T-helper 1 cell treated with Interleukin-12 subunit alpha and Interleukin-12 subunit beta and Interleukin-4 antibody, amounts not matched to agents 30 ng/mL and 1 ng/mL, for 36 hours (primary cell): ENCODE results near the gene DHRS2. TPM values are rescaled to one million over a fixed set of nuclear protein-coding genes. Genes with fewer than 3 reads are reported as not detected.

ENCODE experiments used
- intact Hi-C: fragments of 100-400 bp; cut with micrococcal nuclease; formaldehyde crosslinking; loops from one replicate; pipeline ENCODE4 v1.15.1; 2024
- total RNA-seq: library from RNA; stranded (reverse); gene quantifications from 2 replicates; pipeline ENCODE4 v1.2.3, GENCODE V29; 2022

Gene DHRS2
- total RNA-seq, 1 donor from 2014 or later: 4.2 TPM

GRCh38 chr14:23612354-23612732, 23.8 kb upstream of the DHRS2 start:
- intact Hi-C loops: no loop called here

GRCh38 chr14:23612802-23613201, 23.4 kb upstream of the DHRS2 start:
- intact Hi-C loops: no loop called here

DNA sequence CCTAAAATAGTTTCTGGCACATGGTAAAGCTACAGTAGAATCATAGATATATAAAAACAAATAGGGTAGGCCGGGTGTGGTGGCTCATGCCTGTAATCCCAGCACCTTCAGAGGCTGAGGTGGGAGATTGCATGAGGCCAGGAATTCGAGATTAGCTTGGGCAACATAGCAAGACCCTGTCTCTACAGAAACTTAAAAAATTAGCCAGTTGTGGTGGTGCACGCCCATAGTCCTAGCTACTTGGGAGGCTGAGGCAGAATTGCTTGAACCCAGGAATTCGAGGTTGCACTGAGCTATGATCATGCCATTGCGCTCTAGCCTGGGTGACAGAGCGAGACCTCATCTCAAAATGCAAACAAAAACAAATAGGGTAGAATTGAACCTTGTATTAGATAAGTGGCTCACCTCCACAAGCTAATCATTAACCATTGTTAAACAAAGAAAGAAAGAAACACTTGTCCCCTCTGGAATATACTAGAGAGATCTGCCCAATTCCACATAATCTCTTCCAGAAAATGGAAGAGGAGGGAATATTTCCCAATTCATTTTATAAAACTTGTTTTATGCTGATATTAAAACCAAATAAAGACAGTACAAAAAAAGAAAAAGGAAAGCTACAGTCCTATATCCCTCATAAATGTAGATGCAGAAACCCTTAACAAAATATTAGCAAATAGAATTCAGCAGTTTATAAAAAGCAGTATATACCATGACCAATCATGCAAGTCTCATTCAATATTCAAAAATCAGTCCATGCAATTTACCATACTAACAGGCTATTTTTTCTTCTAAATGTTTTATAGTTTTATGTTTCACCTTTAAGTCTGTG, 22.7 kb upstream of the DHRS2 start:
- intact Hi-C loops: no loop called here

DNA sequence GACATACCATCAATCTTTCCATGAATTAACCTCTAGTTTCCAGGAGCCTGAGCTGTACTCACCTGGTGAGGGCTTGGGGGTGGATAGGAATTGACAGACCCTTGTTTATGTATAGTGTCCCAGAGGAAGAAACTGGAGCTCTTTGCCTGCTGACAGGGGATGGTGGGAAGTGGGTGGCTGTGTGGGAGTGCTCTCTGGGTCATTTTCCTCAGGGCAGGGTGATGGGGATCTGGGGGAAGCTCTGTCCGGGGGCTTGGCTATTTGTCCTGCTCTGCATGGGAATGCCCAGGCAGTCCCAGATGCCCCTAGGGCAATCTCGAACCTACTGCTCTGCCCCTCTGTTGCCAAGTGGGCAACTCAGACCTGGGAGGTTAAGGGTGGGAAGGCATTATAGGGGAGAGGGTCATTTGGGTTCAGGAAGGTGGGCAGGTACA, 21.8 kb upstream of the DHRS2 start:
- intact Hi-C loops: no loop called here

- intact Hi-C loops: no loop called here
Observed at GRCh38 chr14:23615856-23616255, 20.3 kb upstream of the DHRS2 start.

DNA sequence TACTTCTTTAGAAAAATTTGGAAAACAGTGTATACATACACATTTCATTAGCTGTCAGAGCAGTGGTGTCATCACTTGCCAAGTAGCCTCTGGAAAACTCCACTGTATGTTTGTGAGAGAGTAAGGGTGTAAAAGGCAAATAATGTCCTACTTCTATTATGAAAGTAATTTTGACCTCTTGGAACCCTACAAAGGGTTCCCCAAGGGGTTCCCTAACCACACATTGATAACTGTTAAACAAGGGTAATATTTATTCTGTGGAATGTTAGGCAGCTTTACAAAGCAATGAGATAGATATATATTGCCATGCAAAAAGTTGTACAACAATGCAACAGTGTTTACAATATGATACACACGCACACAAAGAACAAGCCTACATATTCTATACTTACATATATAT, 18.6 kb upstream of the DHRS2 start:
- intact Hi-C loops: no loop called here

- intact Hi-C loops: no loop called here
Observed at GRCh38 chr14:23618415-23618988, 17.7 kb upstream of the DHRS2 start.

DNA sequence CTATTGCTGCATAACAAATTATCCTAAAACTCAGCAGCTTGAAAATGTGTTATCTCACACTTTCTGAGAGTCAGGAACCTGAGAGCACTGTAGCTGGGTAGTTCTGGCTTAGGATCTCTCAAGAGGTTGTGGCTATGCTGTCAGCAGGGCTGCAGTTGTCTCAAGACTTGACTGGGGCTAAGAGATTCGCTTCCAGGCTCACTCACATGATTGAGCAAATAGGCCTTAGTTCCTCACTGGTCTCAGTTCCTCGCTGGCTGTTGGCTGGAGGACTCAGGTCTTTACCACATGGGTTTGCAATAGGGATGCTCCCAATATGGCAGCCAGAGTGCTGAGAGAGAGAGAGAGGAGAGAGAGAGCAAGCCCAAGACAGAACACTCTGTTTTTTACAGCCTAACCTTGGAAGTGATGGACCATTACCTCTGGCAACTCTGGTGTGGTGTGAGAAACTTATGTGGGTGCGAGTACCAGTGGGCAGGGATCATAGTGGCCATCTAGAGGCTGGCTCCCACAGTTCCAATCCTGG, 15.9 kb upstream of the DHRS2 start:
- intact Hi-C loops: no loop called here

DNA sequence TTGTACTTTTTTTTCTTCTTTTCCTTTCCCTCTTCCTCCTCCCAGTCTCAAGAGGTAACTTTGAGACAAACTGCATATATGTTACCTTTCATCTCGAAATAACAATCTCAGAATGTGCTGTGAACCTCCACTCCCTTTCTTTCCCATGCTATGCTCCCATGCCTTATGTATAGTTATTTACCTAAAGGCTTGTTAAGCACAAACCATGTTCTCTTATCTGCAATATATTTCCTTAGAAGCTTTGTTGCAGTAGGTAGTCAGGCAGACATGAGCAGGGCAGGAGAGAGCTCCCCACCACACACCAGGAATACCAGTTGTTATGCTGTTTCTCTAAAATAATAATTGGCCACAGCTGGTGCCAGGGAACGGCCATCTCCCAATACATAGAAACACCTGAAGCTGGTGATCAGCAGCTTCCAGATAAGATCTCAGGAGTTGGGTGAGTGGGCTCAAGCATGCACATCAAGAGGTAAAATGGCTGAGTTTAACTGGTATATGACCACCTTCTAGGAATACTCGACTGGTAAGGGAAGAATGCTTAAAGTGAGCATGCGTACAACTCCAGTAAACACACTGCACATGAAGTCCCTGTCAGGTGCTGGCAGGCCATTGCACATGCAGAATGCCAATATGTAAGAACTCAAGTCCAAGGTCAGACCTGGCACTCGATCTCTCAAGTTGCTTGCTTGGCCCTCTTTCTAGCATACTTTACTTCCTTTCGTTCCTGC, 14.8 kb upstream of the DHRS2 start:
- intact Hi-C loops: no loop called here

DNA sequence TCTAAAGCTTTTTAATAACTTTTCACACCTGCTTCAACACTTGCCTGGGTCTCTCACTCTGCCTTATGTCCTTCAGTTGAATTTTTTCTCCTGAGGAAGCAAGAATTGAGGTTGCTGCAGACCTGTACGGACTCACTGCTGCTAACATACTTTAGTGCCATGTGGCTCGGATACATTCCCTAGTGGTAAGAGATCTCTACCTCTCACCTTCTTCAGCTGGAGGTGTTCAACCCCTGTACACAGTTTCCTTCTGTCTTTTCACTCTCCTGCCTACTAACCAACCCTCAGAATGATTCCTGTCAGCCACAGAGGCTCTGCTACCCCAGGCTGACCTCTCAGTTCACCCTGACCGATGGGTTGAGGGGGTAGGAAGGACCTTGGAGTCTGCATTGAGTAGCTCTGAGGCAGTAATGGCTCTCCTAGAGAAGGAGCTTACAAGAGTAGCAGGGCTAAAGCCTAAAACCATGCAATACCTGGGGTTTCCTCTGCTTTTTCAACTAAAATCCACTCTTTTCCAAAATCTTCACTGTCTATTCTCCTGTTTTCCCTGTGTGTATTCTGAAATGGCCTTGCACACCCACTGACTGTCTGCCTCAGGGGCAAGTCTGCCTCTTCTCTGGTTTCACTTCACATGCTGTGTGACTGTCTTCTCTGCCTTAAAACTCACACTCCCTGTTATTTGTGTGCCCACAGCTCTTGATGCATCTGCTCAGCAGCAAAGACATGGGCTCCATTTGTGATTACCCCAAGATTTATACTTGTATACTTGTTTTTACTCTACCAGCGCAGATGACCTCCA, 14.0 kb upstream of the DHRS2 start:
- intact Hi-C loops: no loop called here

DNA sequence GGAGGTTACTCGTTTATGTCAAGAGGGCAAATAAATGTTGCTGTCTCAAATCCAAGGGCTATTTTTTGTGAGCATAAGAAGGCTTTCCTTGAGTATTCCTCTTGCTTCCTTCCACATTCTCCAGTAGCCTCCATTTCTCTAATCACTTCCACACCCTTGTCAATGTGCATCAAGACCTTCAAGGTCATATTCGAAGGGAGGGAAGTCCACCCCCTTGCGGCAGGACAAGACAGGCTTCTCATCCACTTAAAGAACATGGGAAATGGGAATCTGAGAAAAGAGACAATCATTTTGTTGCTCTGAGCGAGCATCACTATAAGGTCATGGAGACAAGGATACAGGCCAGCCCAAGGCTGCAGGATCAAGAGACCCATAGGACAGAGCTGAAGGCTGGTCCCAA, 13.2 kb upstream of the DHRS2 start:
- intact Hi-C loops: no loop called here

DNA sequence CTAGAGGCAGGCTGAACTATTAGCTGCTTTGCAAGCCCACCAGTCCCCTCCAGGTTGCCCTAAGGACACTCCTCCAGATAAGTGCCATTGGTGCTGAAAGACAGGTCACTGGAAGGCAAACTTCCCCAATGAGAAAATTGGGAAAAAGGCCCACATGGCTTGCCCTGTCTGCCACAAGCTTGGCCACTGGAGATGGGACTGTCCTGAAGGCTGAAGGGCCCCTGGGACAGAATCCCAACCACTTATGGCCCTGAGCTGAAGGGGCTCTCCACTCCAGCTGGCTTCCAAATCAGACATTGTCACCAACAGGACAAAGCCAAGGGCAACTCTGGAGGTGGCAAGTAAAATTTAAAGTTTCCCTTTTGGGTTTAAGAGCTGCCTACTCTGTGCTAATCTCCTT, 12.2 kb upstream of the DHRS2 start:
- intact Hi-C loops: no loop called here

- intact Hi-C loops: no loop called here
Observed at GRCh38 chr14:23624830-23625404, 11.2 kb upstream of the DHRS2 start.

DNA sequence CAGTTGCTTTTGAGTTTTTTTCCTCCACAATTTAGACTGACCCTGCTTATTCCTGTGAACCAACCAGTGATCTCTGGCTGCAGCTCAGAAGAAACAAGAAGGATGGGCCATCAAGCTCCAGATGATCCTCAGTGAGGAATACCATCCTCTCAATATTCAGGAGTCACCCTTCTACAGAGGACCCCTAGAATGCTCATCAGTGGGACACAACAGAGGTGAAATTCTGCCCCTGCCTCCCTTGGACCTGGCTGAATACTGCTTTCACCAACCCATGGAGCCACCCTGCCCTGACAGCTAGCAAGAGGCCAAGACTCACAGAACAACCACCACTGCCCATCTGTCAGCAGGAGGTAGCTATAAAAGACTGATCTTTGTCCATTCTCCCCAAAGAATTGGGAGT, 9.2 kb upstream of the DHRS2 start:
- intact Hi-C loops: no loop called here

GRCh38 chr14:23627961-23628360, 8.2 kb upstream of the DHRS2 start:
- intact Hi-C loops: no loop called here

GRCh38 chr14:23629204-23629603, 7.0 kb upstream of the DHRS2 start:
- intact Hi-C loops: no loop called here

DNA sequence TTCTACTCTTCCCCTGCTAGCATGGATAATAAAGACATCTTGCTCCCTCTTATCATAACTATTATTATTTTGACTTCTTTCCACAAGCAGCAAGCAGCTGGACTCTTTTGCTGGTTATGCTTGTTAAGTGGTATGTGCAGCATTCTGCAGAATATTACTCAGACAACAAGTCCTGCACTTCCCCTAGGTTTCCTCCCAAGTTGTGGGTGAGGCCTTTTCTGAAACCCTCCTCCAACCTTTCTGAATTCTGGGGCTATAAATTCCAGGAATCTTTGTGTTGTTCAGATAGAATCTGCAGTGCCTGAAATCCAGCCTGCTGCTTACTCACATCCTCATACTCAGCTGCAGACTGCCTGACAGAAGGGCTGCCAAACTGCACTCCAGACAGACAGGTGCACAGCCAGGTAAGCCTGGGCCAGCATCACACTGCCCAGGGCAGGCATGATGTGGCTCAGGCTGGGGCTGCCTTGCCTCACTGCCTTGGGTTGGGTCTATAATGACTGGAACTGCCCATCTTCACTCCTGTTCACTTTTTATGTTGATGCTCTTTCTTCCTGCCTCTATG, 6.2 kb upstream of the DHRS2 start:
- intact Hi-C loops: no loop called here

GRCh38 chr14:23630687-23631086, 5.5 kb upstream of the DHRS2 start:
- intact Hi-C loops: no loop called here

GRCh38 chr14:23631234-23631633, 4.9 kb upstream of the DHRS2 start:
- intact Hi-C loops: no loop called here

GRCh38 chr14:23631702-23632460, 4.3 kb upstream of the DHRS2 start:
- intact Hi-C loops: loop anchor here (1.0 kb wide), 3 partner anchors 43 to 322 kb away; no protein-coding TSS in a partner anchor
